GOT3 (cell line): ENCODE data around the gene LAMC2.
"Not testable (repeated sequence)": the region's sequence is repeated elsewhere in the genome, so short reads cannot be mapped to it uniquely, and the experiment has no call there.

Experiments
- DNase-seq: peaks from one replicate; lab custom pipeline; 2025; ENCODE audit warnings: mixed read lengths; lab: John Stamatoyannopoulos, UW

Gene LAMC2

GRCh38 chr1:183263886-183264602 lies 78.0 kb downstream of the LAMC2 start:
- no peak for DNase-seq

- peak; percentile 17 for DNase-seq
These were observed 81.8 kb downstream of the LAMC2 start for GRCh38 chr1:183267646-183268431.

- DNase-seq = peak; percentile 23
These were observed 84.6 kb downstream of the LAMC2 start for GRCh38 chr1:183270541-183271141.

- peak; percentile 31 for DNase-seq
These were observed 86.4 kb downstream of the LAMC2 start for GRCh38 chr1:183272390-183272848.

- no peak for DNase-seq
These were observed 87.2 kb downstream of the LAMC2 start for GRCh38 chr1:183273300-183273699.

- not testable (repeated sequence) for DNase-seq
These were observed 87.9 kb downstream of the LAMC2 start for GRCh38 chr1:183273984-183274383.

GRCh38 chr1:183274836-183275235 lies 88.8 kb downstream of the LAMC2 start:
- no peak for DNase-seq

GRCh38 chr1:183275322-183275721 lies 89.3 kb downstream of the LAMC2 start:
- DNase-seq = no peak

- no peak for DNase-seq
These were observed 90.5 kb downstream of the LAMC2 start for GRCh38 chr1:183276386-183277080.

GRCh38 chr1:183277821-183278738 lies 92.0 kb downstream of the LAMC2 start:
- no peak for DNase-seq

- DNase-seq = no peak
These were observed 92.9 kb downstream of the LAMC2 start for GRCh38 chr1:183278739-183279591.

GRCh38 chr1:183279835-183280234 lies 93.8 kb downstream of the LAMC2 start:
- DNase-seq = peak; percentile 62

- DNase-seq = peak; percentile 40
These were observed 95.0 kb downstream of the LAMC2 start for GRCh38 chr1:183281039-183281438.

GRCh38 chr1:183281553-183282091 lies 95.6 kb downstream of the LAMC2 start:
- peak; percentile 65 for DNase-seq

GRCh38 chr1:183282101-183282855 lies 96.2 kb downstream of the LAMC2 start:
- no peak for DNase-seq

- DNase-seq = no peak
These were observed 97.2 kb downstream of the LAMC2 start for GRCh38 chr1:183283286-183283685.

GRCh38 chr1:183284086-183284485 lies 98.0 kb downstream of the LAMC2 start:
- DNase-seq = no peak

- DNase-seq = no peak
These were observed 99.2 kb downstream of the LAMC2 start for GRCh38 chr1:183285256-183285655.

GRCh38 chr1:183285746-183286145 lies 99.7 kb downstream of the LAMC2 start:
- DNase-seq = no peak
